HG03565 (cell line): ENCODE data around the gene SLC17A9.
A peak's percentile ranks its signal among the peaks of the same experiment; 100 is the strongest.

Source experiments
- ATAC-seq: cut with Tn5 transposase; IDR thresholded peaks from one replicate; pipeline ENCODE4 v1.9.1; 2021; ENCODE audit warnings: mild to moderate bottlenecking, moderate library complexity; ENCODE audit not compliant: unreplicated experiment

The SLC17A9 gene

GRCh38 chr20:62997417-62998035, 45.0 kb downstream of the SLC17A9 start:
- ATAC-seq = no peak

DNA sequence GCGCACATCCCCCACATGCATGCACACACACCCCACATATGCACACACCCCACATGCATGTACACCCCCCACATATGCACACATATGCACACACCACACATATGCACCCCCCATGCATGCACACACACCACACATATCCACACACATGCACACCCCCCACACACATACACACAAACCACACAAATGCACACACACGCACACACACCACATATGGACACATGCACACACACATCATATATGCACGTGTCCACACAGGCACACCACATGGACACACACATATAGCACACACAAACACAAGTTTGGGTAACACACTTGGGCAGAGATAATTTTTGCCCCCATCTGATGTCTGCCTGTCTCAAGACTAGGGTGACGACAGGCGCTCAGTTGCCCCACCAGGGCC, 45.9 kb downstream of the SLC17A9 start:
- no peak for ATAC-seq

GRCh38 chr20:62999580-62999979, 47.1 kb downstream of the SLC17A9 start:
- no peak for ATAC-seq

GRCh38 chr20:63000036-63000435, 47.5 kb downstream of the SLC17A9 start:
- no peak for ATAC-seq

GRCh38 chr20:63000958-63001357, 48.4 kb downstream of the SLC17A9 start:
- no peak for ATAC-seq

- no peak for ATAC-seq
Measured at GRCh38 chr20:63002511-63002910, 50.0 kb downstream of the SLC17A9 start.

DNA sequence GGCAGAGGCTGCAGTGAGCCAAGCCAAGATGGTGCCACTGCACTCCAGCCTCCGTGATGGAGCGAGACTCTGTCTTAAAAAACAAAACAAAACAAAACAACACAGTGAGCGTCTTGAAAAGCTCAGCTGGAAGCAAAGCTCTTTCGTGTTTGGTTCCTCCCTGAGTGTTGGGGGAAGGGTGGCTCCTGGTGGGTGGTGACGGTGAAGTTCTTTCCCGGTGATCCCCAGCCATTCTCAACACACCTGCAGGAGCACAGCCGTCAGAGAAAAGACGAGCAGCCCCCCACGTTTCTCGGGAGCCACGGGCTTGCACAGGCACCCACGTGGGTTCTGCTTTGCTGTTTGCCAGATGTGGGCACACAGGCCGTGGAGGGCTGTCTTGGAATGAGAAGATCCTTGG, 51.0 kb downstream of the SLC17A9 start:
- ATAC-seq = no peak

- no peak for ATAC-seq
Measured at GRCh38 chr20:63004607-63005364, 52.3 kb downstream of the SLC17A9 start.

DNA sequence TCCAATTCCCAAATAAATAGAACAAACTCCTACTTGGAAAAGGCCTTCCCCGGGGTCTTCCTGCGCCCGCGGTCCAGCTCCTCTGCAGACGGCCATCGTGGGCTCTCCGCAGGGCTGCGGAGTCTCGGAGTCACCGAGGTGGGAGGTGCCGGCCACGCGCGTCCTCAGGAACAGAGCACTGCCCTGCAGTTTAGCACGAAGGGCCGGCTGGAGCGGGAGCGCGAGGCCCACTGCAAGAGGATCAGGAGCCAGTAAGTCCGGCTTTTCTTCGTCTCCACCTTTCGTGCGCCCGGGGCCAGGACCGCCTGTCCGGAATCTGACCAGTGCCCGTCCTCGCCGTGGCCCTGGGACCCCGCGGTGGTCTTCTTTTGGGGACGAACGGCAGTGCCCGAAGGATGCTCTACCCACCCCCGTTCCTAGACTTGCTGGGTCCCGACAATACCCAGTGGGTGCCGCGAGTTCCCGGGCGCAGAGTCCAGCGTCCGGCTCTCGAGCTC, 52.9 kb downstream of the SLC17A9 start:
- no peak for ATAC-seq

- no peak for ATAC-seq
Measured at GRCh38 chr20:63005862-63006539, 53.5 kb downstream of the SLC17A9 start.

- ATAC-seq = no peak
Measured at GRCh38 chr20:63006540-63007359, 54.2 kb downstream of the SLC17A9 start, which contains the start of gene BHLHE23. BHLHE23 (minus strand) TSS chr20:63006964; CDS start chr20:63006774, 190 bp downstream.

DNA sequence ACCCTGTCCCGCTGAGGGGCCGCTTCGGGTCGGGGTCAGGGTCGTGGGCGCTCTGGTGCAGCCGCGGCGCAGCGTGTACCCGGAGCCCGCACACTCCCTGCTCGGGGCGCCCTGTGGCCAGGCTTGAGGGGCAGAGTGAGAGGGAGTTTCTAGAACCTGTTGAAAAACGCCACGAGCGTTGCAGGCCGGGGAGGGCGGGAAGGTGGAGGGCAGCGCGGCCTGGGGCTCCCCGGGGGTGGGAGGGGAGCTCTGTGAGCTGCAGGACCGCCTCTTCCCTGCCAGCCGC, 54.8 kb downstream of the SLC17A9 start:
- no peak for ATAC-seq

DNA sequence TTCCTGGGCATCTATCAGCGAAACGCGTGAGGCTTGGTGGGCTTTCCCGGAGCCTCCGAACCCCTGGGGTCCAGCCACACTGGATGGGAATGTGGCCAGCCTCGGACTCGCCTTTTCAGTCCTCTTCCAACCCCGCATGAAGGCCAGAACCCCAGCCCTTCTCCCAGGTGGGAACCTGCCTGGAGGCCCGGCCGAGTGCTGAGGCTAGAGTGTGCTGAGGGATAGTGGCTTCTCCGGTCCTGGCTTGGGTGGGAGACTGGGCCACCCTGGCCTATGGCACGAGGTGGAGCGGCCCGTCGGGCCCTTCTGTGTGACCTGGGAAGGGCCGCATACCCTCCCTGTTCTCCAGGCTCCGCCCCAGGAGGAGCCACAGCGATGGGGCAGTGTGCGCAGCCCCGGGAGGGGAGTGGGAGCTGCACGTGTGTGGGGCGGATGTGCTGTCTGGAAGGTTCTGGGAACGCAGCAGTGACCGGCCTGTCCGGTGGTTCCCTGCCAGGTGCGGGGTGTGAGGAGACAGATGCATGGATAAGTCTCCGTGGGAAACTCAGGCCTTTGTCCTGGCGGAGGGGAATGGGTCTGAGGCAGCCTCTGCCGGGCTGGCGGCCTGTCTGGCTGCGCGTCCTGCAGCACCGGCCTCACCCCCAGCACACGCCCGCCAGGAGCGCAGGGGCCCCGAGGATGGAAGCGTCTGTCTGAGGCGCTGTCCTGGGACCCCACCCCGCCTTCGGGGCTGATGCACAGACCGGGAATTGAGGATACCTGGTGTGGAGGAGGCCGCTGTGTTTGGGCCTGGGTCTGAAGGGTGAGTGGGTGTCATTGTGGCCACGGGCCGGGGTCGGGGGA, 55.4 kb downstream of the SLC17A9 start:
- ATAC-seq = no peak

DNA sequence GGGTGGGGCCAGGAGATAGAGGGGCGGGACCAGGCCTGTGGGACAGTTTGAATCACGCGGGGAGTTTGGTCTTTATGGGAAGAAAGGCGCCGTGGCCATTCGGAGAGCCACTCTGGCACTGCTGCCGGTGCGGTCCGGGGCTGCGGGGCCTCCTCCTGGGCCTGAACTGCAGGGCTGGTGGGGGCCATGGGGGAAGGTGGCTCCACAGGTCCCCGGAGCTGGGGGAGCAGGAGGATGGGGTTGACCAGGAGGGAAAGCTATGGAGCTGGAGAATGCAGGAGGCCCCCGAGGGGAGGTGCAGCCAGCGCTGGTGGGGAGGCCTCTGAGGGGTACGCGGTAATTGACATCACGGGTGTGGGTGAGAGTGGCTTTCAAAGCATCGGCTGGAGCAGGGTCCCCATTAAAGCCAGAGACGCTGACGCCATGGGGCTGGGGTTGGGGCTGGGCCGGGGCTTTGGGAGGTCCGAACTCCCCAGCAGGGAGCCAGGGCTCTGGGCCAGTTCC, 56.1 kb downstream of the SLC17A9 start:
- ATAC-seq = no peak

- ATAC-seq = peak; percentile 43
Measured at GRCh38 chr20:63009045-63009961, 56.8 kb downstream of the SLC17A9 start.

- peak; percentile 39 for ATAC-seq
Measured at GRCh38 chr20:63009988-63010769, 57.7 kb downstream of the SLC17A9 start.

DNA sequence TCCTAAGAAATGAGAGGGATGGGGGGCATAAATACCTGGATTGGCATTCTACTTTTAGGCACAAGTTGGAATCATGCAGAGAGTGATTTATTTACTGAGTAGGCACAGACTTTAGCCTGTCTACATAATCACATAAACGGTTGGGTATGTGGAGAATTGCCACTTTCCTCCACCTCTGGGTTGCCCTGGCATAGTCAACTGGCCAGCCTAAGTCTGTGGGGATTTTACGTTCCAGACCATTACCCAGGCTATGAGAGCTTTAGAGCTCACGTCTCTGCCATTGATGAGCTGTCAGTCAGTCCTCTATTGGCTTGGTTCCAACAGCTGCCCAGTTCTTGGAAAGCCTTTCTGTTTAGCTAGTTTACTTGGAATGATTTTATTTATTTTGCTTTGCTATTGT, 59.3 kb downstream of the SLC17A9 start:
- no peak for ATAC-seq

GRCh38 chr20:63013207-63013606, 60.7 kb downstream of the SLC17A9 start:
- ATAC-seq = no peak
